Measurements from ENCODE around the gene CYB561D1.

The CYB561D1 gene

GRCh38 chr1:109499661-109500536 is 6.0 kb downstream of the CYB561D1 start (continued):
- TF ChIP-seq EGR2 (tag by site-specific recombination; IDR thresholded peaks at IDR 0.05; ENCODE audit: low read depth) (no peak), ZBTB21 (tag by site-specific recombination; IDR thresholded peaks at IDR 0.05) (no peak), GLI2 (tag by site-specific recombination; IDR thresholded peaks at IDR 0.05; ENCODE audit: borderline replicate concordance, low read depth) (no peak)

GRCh38 chr1:109500941-109501381 is 7.1 kb downstream of the CYB561D1 start:
- no peaks in the 10 kb centered on the region for H3K9me3 ChIP-seq (ENCODE audit: control insufficient read depth, insufficient read depth, low read depth, low read length)
- H3K36me3 ChIP-seq (ENCODE audit: control insufficient read depth in 2 of 2, insufficient read depth in 1 of 2, low read length in 2 of 2): peaks cover 0 to 45% of the 10 kb centered on the region in 2 experiments; a peak in 1 of 3 replicates
- H3K4me3 ChIP-seq (ENCODE audit: low read depth, low read length): no peak overlapping the region
- TF ChIP-seq ZSCAN16 (tag by site-specific recombination; IDR thresholded peaks at IDR 0.05): 0 out of 2 replicates have a peak, but pooled peaks have one; percentile 44
- TF ChIP-seq KLF10 (tag by site-specific recombination; IDR thresholded peaks at IDR 0.05): no peak
- peak; percentile 72 for TF ChIP-seq ZSCAN4 (tag by site-specific recombination; IDR thresholded peaks at IDR 0.05)
- TF ChIP-seq ZNF692 (tag by site-specific recombination; IDR thresholded peaks at IDR 0.05): no peak
- no peak for TF ChIP-seq ZNF37A (tag by site-specific recombination; IDR thresholded peaks at IDR 0.05)
- no peak for TF ChIP-seq ZNF175 (tag by site-specific recombination; IDR thresholded peaks at IDR 0.05)
- H3K4me1 ChIP-seq (ENCODE audit: control insufficient read depth, insufficient read depth, low read length): no peaks in the 10 kb centered on the region
- ChIA-PET POLR2A (no interaction called here), CTCF (interaction anchor here (0.6 to 36.3 kb wide), 6 partner anchors 10 to 341 kb away, joined by 3 to 1152 read pairs (median 38); partner anchors contain the start of genes AMIGO1 and GPR61)
- H3K27ac ChIP-seq (ENCODE audit: extremely low read depth, low read depth, low read length): no peak overlapping the region

- H3K4me1 ChIP-seq (ENCODE audit: control insufficient read depth, insufficient read depth, low read length): no peaks in the 10 kb centered on the region
- POLR2A ChIA-PET: no interaction called here
- peaks cover 0 to 37% of the 10 kb centered on the region in 2 experiments; a peak in 1 of 3 replicates for H3K36me3 ChIP-seq (ENCODE audit: control insufficient read depth in 2 of 2, insufficient read depth in 1 of 2, low read length in 2 of 2)
- H3K4me3 ChIP-seq (ENCODE audit: low read depth, low read length): no peak overlapping the region
- H3K9me3 ChIP-seq (ENCODE audit: control insufficient read depth, insufficient read depth, low read depth, low read length): no peaks in the 10 kb centered on the region
- CTCF ChIA-PET: interaction anchor here (0.7 to 36.3 kb wide), 3 partner anchors 9 to 31 kb away, joined by 4 to 1152 read pairs (median 72); partner anchors contain the start of gene GPR61
- no peak overlapping the region for H3K27ac ChIP-seq (ENCODE audit: extremely low read depth, low read depth, low read length)
- TF ChIP-seq ZNF398 (tag by site-specific recombination; IDR thresholded peaks at IDR 0.05): no peak
- peak; percentile 70 for TF ChIP-seq ZIC2 (tag by site-specific recombination; IDR thresholded peaks at IDR 0.05)
- TF ChIP-seq EGR2 (tag by site-specific recombination; IDR thresholded peaks at IDR 0.05; ENCODE audit: low read depth): peak; percentile 20; the same call in 1 of the 2 replicates
- TF ChIP-seq ZFHX2 (tag by site-specific recombination; conservative IDR thresholded peaks at IDR 0.05): 0 out of 2 replicates have a peak, but pooled peaks have one; percentile 40
These were observed 7.9 kb downstream of the CYB561D1 start for GRCh38 chr1:109501644-109502363.

All from HEK293 (cell line).